Glomerular endothelial cell (primary cell): ENCODE results near the gene ESPNL. TPM values are rescaled to one million over a fixed set of nuclear protein-coding genes. Genes with fewer than 3 reads are reported as not detected.
"Not testable (repeated sequence)": the region's sequence is repeated elsewhere in the genome, so short reads cannot be mapped to it uniquely, and the experiment has no call there.

ENCODE experiments used
- DNase-seq: peaks from one replicate; pipeline ENCODE4 v3.0.0-alpha.2; 2011; ENCODE audit warnings: low read depth, low spot score; ENCODE audit errors: extremely low read depth
- total RNA-seq: library from RNA; depleted of rRNA; stranded (reverse); fragments of >200 nt; gene quantifications from 2 replicates; pipeline ENCODE4 v1.2.3, GENCODE V29; 2015

The ESPNL gene
- total RNA-seq, 1 donor from 2014 or later, result 0.53 TPM

DNA sequence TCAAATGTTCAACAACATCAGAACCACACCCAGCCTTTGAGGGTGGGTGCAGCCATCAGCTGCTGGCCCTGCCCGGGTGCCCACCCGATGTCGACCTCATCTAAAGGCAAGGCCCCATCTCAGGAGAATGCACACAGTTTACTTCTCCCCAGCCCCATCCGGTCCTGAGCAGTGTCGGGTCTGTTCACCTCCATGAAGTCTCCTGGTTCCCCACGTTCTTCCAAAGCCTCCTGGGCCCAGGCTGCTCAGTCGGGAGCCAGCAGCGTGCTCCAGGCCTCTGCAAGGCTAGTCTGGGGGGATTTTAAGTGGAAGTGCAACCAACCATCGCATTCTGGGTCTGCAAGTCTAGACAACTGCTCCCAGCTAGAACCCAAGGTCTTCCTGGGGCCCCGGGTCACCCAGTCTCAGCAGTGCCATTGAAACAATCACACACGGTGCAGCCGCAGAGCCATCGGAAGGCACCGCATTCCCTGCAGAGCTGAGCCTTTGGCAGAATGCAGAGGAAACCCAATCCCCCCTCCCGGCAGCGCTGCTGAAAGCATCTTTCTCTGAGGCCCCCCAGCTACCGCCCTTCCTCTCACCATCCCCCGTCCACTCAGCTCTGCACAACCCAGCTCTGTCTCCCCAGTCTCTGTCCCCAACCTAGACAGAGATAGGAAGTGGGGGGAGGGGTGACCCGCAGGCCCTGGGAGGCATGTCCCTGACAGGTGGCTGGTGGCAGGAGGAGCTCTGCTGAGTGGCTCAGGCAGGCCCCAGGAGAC is 8.5 kb downstream of the ESPNL start:
- DNase-seq, result no peak

DNA sequence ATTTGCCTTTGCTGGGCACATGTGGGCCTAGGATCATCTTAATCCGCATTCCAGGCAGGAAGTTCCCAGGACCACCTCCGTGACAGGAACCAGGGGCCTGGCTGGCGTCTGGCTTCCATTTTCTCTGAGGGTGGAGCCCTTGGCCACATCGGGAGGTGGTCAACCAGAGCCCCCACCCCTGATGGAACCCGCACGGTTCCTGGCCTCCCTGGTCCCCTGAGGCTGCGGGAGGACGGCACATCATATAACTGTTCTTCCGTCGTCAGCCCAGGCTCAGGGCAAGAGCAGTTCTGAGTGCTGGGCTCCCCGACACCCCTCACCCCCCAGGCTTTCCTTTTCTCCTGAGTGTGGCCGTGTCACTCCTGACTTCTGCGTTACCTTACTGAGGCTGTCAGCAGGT is 13.5 kb downstream of the ESPNL start:
- no peak for DNase-seq

DNA sequence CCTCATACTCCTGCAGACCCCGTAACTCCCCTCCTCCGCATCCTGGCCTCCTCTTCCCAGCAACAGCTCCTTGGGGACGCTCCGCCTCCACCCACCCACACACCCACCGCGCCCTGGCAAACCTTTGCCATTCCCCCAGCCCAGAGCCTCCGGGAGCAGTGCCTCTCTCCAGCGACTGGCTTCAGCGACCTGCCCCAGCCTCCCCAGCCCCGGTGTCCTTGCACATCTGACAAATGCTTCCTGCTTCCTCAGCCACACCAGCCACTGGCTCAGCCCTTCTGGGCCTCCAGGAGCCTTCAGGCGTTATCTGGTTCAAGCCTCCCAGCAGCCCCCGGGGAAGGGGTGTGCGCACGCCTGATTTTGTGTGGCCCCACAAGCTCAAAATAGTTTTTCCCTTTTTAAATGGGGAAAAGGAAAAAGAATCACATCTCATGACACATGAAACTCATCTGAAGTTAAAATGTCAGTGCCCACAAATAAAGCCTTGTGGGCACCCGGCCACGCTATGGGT is 14.2 kb downstream of the ESPNL start:
- no peak for DNase-seq

DNA sequence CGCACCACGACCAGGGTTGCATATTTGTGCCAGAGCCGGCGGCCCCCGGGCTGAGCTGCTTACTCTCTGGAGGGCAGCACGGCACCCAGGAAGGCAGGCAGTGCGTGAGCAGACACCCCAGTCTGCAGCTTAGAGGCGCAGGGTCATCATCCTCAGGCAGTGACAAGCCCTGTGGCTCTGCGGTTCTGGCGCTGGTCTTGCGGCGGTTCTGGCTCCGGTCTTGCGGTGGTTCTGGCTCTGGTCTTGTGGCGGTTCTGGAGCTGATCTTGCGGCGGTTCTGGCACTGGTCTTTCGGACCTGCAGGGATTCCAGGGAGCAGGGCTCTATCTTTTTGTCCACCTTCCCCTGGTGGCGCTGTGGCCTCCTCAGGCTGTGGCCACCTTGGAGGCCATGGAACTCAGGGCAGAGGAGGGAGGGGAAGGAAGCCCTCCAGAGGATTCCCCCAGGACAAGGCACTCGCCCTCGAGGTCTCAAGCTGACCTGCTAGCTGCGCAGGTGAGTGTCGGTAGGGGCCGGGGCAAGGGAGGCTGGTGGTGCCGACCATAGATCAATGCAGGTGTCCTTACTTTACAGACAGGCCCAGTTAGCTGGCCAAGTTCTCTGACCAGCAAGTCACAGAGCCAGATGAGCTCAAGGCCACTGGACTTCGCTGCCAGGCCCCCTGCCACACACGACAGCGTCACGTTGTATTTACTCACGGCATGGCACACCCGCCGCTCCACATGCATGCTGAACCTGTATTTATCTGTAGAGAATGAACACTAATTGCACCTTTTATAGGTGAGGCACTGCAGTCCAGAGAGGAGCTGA is 14.9 kb downstream of the ESPNL start:
- DNase-seq, result no peak

DNA sequence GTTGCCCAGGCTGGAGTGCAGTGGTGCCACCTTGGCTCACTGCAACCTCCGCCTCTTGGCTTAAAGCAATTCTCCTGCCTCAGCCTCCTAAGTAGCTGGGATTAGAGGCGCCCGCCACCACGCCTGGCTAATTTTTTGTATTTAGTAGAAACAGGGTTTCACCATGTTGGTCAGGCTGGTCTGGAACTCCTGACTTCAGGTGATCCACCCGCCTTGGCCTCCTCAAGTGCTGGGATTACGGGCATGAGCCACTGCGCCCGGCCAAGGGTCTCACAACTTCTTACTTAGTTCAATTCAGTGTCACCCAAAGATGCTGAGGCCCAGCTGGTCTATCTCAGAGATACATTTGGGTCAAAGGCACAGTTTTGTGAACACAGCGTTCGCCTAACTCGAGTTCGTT is 15.6 kb downstream of the ESPNL start:
- DNase-seq, result not testable (repeated sequence)

DNA sequence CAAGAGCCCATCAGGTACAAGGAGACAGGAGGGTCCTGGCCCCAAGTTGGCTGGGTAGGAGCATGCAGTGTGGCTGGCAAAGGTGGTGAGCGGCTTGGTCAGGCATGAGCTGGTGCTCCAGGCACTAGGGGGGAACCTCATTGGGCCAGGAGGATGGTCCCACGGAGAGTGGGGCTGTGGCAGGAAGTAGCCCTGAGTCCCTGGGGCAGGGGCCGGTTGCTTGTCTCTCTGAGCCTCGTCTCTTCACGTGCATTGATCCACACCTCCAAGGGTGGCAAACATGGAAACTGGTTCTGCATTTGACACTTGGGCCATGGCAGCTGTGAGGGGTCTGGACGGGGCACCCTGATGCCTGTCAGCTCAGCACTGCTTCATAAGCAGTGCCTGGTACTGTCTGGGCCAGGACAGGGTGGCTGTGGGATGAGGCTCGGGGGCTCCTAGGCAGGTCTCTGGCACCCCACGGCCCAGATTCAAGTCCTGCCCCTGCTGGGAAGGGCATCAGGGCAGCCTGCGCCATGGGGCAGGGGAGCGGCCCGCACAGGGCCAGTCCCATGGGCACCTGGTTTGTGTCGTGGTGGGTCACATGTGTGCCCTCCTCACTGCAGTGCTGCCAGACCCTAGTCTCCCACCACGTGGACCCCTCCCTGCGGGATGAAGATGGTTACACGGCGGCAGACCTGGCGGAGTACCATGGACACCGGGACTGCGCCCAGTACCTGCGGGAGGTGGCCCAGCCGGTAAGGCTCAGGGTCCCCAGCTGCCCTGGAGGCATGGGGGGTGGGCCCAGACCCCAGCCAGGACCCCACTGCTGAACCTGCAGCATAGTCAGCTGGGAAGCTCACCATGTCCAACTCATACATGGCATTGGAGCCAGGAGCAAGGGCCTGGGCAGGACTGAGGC is 16.4 kb downstream of the ESPNL start:
- no peak for DNase-seq

DNA sequence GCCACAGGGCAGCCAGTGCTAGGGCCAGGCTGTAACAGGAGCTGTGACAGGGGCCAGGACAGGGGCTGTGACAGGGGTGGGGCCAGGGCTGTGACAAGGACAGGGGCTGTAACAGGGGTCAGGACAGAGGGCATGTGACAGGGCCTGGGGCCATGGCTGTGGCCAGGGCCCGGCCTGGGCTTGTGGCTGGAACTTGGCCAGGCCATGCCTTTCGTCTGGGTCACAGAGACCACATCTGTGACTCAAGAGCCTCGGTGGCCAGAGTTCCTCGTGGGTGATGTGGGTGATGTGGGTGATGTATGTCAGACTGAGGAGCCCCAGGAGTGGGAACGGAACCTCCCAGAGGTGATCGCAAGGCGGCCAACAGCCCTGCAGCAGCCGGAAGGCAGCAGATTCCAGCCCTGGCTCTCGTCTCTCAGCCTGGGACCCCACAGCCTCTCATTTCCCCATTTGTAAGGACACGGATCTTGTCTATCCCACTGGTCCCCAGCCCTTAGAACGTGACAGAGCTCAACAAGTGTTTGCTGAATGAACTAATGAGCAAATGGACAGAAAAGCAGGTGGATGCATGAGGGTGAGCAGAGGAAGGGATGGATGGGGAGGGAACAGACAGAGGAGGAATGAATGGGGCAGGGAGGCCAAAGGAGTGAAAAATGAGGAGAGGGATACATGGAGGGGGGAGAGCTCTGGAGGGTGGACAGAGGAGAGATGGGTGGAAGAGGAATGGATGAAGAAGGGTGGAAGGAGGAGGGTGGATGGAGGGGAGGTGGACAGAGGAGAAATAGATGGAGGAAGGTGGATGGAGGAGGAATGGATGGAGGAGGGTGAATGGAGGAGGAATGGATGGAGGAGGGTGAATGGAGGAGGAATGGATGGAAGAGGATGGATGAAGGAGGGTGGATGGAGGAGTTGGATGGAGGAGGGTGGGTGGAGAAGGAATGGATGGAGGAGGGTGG is 17.3 kb downstream of the ESPNL start:
- no peak for DNase-seq

DNA sequence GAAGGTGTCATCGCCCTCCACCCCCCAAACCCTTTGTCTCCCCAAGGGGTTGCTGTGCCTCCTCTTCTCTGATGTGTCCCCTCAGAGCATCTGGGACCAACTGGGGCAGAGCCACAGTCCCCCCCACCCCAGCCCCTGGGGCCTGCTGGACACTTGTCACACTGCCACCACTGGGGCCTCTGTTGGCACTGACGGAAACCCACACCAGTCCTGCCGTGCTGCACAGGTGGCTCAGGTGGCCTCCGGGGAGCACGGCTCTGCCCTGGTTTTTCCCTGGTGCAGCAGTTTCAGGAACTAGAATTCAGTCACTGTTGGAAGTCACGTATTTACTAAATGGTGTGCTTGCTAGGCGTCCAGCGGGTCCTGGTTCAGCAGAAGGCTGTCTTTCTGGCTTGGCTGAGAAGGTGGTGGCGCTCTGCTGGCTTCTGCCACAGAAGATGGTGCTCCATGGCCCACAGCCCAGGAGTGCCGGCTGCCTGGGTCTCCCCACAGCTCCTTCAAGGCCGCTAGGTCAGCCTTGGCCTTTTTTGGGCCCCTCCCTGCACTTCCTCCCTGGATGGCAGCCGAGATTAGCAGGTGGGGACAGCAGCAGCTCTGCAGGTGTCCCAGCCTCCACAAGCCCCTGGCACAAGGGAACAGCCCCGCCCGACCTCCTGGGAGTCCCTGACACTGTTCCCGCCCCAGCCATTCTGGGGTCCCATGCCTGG is 19.8 kb downstream of the ESPNL start:
- no peak for DNase-seq

DNA sequence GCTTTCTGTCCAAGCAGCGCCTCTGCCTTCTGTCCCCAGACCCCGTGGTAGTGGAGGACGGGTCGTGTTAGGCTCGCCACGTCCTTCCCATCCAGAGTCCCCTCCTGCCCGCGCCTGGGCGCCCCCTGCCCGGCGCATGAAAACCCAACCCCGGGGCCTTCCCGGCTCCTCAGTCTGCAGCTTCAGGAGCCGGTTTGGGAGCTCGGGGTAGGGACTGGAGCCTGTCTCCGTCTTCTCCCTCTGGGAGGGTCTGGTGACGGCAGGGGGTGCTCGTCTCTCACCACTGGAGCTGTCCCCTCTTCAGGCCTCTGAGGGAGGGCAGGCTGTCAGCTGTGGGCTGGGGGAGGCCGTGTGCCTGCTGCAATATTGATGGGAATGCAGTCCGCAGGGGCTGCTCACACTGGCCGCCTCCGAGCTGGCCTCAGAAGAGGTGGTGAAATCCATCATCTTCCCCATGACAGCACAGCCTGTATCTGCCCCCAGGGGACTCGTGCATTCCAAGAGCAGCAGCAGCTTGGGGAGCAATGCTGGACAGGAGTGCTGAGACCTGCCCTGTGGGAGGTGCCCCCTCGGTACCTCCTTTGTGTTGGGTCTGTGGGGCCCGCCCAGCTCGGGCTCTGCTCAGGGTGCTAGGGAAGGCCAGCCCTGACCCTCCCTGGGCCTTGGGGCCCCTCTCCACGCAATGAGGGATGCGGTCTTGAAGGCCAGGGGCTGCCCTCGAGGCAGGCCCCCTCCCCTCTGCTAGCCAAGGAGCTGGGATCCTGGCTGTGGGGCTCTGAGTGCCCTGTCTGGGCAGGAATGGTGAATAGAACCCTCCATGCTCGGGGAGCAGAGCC is 20.5 kb downstream of the ESPNL start:
- DNase-seq, result no peak

DNA sequence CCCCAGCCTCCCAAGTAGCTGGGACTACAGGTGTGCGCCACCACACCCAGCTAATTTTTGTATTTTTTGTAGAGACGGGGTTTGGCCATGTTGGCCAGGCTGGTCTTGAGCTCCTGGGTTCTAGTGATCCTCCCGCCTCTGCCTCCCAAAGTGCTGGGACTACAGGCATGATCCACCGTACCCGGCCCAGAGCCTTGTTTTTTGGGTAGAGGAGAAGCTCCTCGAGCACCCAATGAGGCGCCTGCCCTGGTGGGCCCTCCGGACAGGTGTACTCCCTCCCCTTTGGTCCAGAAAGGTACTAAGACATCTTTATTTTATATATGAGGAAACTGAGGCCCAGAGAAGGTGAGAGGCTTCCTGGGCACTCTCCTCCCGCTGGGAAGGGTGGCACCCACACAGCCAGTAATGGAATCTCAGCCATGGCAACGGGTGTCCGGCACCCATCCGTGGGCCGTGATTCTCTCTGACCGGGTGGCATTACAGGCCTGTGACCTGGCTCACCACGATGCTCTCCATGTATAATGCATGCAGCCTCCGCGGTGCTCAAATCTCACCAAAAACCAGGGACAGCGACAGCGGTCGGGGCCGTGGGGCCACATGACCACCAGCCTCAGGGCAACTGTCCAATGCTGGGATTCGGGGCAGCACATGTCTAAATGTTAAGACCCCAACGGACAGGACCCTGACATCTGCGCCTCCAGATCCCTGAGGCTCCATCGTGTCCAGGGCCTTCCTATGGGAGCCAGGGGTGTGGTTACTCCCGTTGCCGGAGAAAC is 21.6 kb downstream of the ESPNL start:
- DNase-seq, result no peak

DNA sequence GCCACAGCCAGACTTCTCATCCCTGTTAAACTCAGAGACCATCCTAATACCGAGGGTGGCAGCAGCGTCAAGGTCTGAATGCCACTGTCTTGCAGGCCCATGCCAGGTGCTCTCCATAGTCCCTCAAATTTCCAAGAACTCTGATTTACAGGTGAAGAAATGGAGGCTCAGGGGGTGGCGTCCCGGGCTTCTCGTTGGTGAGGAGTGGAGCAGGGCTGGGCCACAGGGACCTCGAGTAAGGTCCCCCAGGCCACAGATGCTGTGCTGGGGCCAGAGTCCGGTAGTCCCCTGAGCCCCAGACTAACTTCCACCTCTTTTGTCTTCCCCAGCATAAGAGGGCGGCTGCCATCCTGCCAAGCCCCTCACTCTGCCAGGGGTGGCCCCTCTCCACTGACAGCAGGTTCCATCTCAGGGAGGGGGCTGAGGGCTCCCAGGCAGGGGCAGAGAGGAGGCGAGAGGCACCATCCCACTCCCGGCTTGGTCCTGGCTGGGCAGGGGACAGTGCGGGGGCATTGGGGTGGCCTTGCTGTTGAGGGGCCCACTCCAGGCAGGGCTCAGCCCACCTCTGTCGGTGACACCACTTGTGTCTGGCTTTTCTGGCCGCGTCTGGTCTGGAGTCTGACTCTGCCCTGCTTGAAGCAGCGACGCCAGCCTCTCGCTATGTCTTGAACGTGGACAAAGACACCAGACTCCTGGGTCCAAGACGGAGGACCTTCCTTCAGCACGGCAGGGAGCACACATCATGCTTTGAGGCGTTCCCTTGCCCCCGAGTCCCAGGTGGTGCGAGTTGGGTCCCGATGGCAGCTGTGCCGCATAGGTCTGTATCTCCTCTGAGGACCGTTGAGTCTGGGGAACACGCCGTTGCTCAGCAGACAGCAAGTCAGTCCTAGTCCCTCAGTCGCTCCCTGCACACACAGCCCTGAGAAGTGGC is 22.4 kb downstream of the ESPNL start:
- no peak for DNase-seq

DNA sequence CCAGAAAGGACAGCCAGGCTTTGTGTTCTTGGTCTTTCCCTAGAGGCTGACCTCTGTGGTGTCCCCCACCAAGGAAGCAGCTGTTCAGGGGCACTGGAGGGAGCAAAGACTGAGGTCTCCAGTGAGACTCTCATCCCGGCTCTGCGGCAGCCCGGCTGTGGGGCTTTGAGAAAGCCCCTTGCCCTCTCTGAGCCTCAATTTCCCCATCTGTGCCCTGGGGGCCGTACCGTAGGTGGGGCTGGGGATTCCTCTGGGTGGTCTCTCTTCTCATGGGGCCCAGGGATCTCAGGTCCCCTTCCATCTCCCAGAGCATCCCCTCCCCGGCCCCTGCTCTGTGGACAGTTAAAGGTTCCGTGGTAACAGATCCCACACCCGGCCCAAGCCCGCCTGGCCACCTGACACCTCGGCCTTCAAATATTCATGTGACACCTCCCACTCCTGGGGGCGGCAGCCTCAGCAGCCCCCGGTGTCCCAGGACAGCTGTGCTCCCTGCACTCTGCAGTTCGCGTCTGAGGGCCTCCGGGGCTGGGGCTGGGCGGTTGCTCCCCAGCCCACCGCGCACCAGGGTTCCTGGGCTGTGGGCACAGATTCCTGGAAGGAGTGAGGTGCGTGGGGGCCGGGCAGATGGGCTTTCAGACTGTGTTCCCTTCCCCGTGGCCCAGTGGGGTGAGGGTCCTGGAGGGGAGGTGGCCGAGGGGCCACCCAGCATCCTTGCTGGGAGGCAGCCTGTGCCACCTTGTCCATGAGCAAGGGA is 23.3 kb downstream of the ESPNL start:
- DNase-seq, result no peak

DNA sequence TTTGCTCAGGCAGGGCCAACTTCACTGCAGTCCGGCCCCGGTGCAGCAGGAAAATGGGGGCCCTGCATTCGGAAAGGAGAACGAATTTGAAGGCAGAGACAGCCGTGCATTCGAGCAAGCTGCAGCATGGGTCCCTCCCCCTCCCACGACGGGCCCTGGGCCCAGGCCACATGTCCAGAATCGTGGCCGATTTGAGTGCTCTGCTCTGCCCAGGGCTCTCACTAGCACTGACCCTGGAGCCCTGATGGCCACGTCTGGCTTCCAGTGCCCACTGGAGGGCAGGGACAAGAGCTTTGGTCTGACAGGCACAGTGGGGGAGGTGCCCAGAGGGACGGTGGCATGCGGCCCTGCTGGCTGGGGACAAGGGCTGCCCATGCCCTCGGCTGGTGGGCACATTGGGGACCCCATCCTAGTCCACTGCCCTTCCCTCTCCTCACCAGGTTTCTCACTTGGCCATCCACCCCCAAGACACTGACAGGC is 23.9 kb downstream of the ESPNL start:
- no peak for DNase-seq

DNA sequence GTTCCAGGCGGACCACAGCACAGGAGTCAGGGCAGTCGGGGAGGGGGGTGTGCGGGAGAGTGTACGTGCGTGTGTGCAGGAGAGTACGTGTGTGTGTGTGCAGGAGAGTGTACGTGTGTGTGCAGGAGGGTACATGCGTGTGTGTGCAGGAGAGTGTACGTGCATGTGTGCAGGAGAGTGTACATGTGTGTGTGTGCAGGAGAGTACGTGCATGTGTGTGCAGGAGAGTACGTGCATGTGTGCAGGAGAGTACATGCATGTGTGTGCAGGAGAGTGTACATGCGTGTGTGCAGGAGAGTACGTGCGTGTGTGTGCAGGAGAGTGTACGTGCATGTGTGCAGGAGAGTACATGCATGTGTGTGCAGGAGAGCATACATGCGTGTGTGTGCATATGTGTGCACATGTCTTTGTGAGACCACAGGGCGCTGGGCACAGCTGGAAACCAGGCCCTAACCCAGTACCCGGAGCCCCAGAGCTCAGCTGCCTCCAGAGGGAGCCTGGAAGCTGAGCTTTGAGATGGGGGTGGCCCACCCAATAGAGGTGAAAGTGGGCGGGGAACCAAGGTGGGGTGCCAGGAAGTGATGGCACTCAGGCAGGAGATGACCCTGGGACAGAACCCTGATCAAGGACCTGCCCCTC is 24.5 kb downstream of the ESPNL start:
- no peak for DNase-seq
